H1 (cell line): ENCODE measurements around the gene PLA2G4E. TPM values are rescaled to one million over a fixed set of nuclear protein-coding genes. Genes with fewer than 3 reads are reported as not detected.

Source experiments
- CBX8 ChIP-seq: fragments of 300-800, 300-1000 bp; sonication (generic); IDR thresholded peaks from 2 replicates; pipeline ENCODE4 v1.7.1; 2016; ENCODE audit warnings: low read depth, low read length, borderline replicate concordance
- CHD1 ChIP-seq: IDR thresholded peaks from 2 replicates; pipeline ENCODE4 v1.6.1; 2012; ENCODE audit warnings: low read depth, low read length, improper control_type of control experiment
- CHD2 ChIP-seq: IDR thresholded peaks from 2 replicates; pipeline ENCODE4 v1.6.1; 2012; ENCODE audit warnings: low read length, improper control_type of control experiment
- EP300 ChIP-seq, 2 experiments: IDR thresholded peaks; 1 replicate in 1 of 2; 2 replicates in 1 of 2; pipeline ENCODE4 v1.6.1; 2011 to 2012; ENCODE audit warnings: low read depth in 2 of 2, low read length in 2 of 2, mild to moderate bottlenecking in 2 of 2, borderline replicate concordance in 1 of 2, inconsistent platforms in 1 of 2, moderate library complexity in 1 of 2
- EZH2 ChIP-seq: fragments of 200-600 bp; sonication (generic); IDR thresholded peaks from 2 replicates; pipeline ENCODE4 v1.7.1; 2012; ENCODE audit warnings: low read depth, mild to moderate bottlenecking, moderate library complexity, low read length, inconsistent platforms; ENCODE audit not compliant: severe bottlenecking
- GABPA ChIP-seq: IDR thresholded peaks from 2 replicates; pipeline ENCODE4 v1.6.1; 2011; ENCODE audit warnings: mild to moderate bottlenecking, low read length, moderate library complexity, borderline replicate concordance; ENCODE audit not compliant: insufficient read depth
- GTF2F1 ChIP-seq: IDR thresholded peaks from 2 replicates; pipeline ENCODE4 v1.6.1; 2012; ENCODE audit warnings: low read depth, low read length, improper control_type of control experiment, borderline replicate concordance
- JUN ChIP-seq: IDR thresholded peaks from 2 replicates; pipeline ENCODE4 v1.6.1; 2011; ENCODE audit warnings: low read depth, mild to moderate bottlenecking, improper control_type of control experiment, low read length
- KDM5A ChIP-seq: fragments of 200-600 bp; IDR thresholded peaks from 2 replicates; pipeline ENCODE4 v1.7.1; 2012; ENCODE audit warnings: mild to moderate bottlenecking, low read length, inconsistent platforms, mixed read lengths
- NANOG ChIP-seq: IDR thresholded peaks from 2 replicates; pipeline ENCODE4 v1.6.1; 2011; ENCODE audit warnings: low read length, low read depth, mild to moderate bottlenecking, inconsistent platforms; ENCODE audit not compliant: insufficient read depth, poor library complexity, severe bottlenecking
- NRF1 ChIP-seq: IDR thresholded peaks from 2 replicates; pipeline ENCODE4 v1.6.1; 2011; ENCODE audit warnings: mild to moderate bottlenecking, low read depth, low read length, improper control_type of control experiment
- POLR2A ChIP-seq, 2 experiments: IDR thresholded peaks; 1 replicate in 1 of 2; 2 replicates in 1 of 2; pipeline ENCODE4 v1.6.1; 2011; ENCODE audit warnings: low read depth in 2 of 2, low read length in 2 of 2, mild to moderate bottlenecking in 2 of 2; ENCODE audit errors: control extremely low read depth in 1 of 2
- RBBP5 ChIP-seq: IDR thresholded peaks from 2 replicates; pipeline ENCODE4 v1.7.1; 2012; ENCODE audit warnings: low read depth, mild to moderate bottlenecking, inconsistent platforms, low read length, moderate library complexity, borderline replicate concordance
- RFX5 ChIP-seq: IDR thresholded peaks from 2 replicates; pipeline ENCODE4 v1.6.1; 2011; ENCODE audit warnings: low read depth, low read length, improper control_type of control experiment, borderline replicate concordance
- RXRA ChIP-seq: IDR thresholded peaks from 2 replicates; pipeline ENCODE4 v1.6.1; 2011; ENCODE audit warnings: low read depth, mild to moderate bottlenecking, low read length, moderate library complexity; ENCODE audit not compliant: insufficient read depth
- SIN3A ChIP-seq, 2 experiments: IDR thresholded peaks in 1 of 2; conservative IDR thresholded peaks in 1 of 2; 2 replicates each; pipeline ENCODE4 v1.6.1; 2011 to 2012; ENCODE audit warnings: low read length in 2 of 2, improper control_type of control experiment in 1 of 2, low read depth in 1 of 2, mild to moderate bottlenecking in 1 of 2
- SIX5 ChIP-seq: IDR thresholded peaks from 2 replicates; pipeline ENCODE4 v1.6.1; 2011; ENCODE audit warnings: mild to moderate bottlenecking, low read depth, low read length
- SP1 ChIP-seq: IDR thresholded peaks from 2 replicates; pipeline ENCODE4 v1.6.1; 2011; ENCODE audit warnings: low read depth, low read length
- SRF ChIP-seq: IDR thresholded peaks from 2 replicates; pipeline ENCODE4 v1.6.1; 2011; ENCODE audit warnings: mild to moderate bottlenecking, low read depth, low read length, moderate library complexity
- TBP ChIP-seq: IDR thresholded peaks from 2 replicates; pipeline ENCODE4 v1.6.1; 2011; ENCODE audit warnings: low read depth, low read length, improper control_type of control experiment
- TCF12 ChIP-seq: IDR thresholded peaks from 2 replicates; pipeline ENCODE4 v1.6.1; 2011; ENCODE audit warnings: low read depth, mild to moderate bottlenecking, low read length
- polyA plus RNA-seq, 7 experiments: library from polyadenylated mRNA; depleted of rRNA in 3 of 7; stranded (reverse) in 5 of 7; unstranded in 2 of 7; fragments of >200 nt in 5 of 7; fragments of 200-250 nt in 2 of 7; gene quantifications; 1 replicate in 5 of 7; 2 replicates in 1 of 7; 4 replicates in 1 of 7; pipeline versions ENCODE4 v1.2.1 to v1.2.3, GENCODE V29; 2011 to 2013; ENCODE audit warnings: missing spikeins in 2 of 7, mixed read lengths in 2 of 7
- total RNA-seq: library from RNA; stranded (reverse); fragmentation: NEBNext Ultra II Directional; extraction: Animal tissue kit (Norgen Biotek cat#: 25700); gene quantifications from 2 replicates; pipeline ENCODE4 v1.2.1, GENCODE V29; 2021
- TF ChIP-seq, protein P1 (sequence below): IDR thresholded peaks from 2 replicates; pipeline ENCODE4 v1.6.1; 2012; ENCODE audit warnings: inconsistent platforms

PLA2G4E gene
- total and polyA plus RNA-seq, 2 of the 8 experiments (the other 6 are each of a cell fraction or from before 2014, with no cell fraction given), result 0.03 TPM; not detected in 1

- TF ChIP-seq GTF2F1 (0 out of 2 replicates have a peak, but pooled peaks have one; percentile 12), JUN (no peak), KDM5A (no peak), SP1 (0 out of 2 replicates have a peak, but pooled peaks have one; percentile 9), EZH2 (no peak), RBBP5 (no peak), SIN3A (conservative IDR thresholded peaks at IDR 0.05 in 1 of 2, IDR thresholded peaks at IDR 0.05 in 1 of 2; ENCODE audit: low read depth in 1 of 2, low read length in 2 of 2) (0 out of 4 replicates have a peak, but pooled peaks of 1 of the 2 experiments have one; percentile 56), GABPA (no peak), CHD1 (no peak), NANOG (no peak), SRF (no peak), TCF12 (no peak), CBX8 (no peak), POLR2A (IDR thresholded peaks at IDR 0.05; ENCODE audit: control extremely low read depth in 1 of 2, low read depth in 2 of 2, low read length in 2 of 2) (no peak), SIX5 (no peak), NRF1 (no peak), RFX5 (no peak), RXRA (no peak), EP300 (IDR thresholded peaks at IDR 0.05; ENCODE audit: borderline replicate concordance in 1 of 2, low read depth in 2 of 2, low read length in 2 of 2) (peak in 1 of 2 experiments; percentile 37; a peak in 1 of 3 replicates), CHD2 (no peak), TBP (peak; percentile 81)
- TF ChIP-seq, protein P1, sequence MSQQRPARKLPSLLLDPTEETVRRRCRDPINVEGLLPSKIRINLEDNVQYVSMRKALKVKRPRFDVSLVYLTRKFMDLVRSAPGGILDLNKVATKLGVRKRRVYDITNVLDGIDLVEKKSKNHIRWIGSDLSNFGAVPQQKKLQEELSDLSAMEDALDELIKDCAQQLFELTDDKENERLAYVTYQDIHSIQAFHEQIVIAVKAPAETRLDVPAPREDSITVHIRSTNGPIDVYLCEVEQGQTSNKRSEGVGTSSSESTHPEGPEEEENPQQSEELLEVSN, result peak; percentile 46
Measured at GRCh38 chr15:42056934-42057798, 36.3 kb upstream of the PLA2G4E start (continued).
